HG02852 (cell line): ENCODE results near the gene ARFGAP3.

Experiments
- ATAC-seq: cut with Tn5 transposase; IDR thresholded peaks from one replicate; pipeline ENCODE4 v1.9.1; 2021; ENCODE audit warnings: mild to moderate bottlenecking, moderate library complexity; ENCODE audit not compliant: unreplicated experiment

The ARFGAP3 gene

DNA sequence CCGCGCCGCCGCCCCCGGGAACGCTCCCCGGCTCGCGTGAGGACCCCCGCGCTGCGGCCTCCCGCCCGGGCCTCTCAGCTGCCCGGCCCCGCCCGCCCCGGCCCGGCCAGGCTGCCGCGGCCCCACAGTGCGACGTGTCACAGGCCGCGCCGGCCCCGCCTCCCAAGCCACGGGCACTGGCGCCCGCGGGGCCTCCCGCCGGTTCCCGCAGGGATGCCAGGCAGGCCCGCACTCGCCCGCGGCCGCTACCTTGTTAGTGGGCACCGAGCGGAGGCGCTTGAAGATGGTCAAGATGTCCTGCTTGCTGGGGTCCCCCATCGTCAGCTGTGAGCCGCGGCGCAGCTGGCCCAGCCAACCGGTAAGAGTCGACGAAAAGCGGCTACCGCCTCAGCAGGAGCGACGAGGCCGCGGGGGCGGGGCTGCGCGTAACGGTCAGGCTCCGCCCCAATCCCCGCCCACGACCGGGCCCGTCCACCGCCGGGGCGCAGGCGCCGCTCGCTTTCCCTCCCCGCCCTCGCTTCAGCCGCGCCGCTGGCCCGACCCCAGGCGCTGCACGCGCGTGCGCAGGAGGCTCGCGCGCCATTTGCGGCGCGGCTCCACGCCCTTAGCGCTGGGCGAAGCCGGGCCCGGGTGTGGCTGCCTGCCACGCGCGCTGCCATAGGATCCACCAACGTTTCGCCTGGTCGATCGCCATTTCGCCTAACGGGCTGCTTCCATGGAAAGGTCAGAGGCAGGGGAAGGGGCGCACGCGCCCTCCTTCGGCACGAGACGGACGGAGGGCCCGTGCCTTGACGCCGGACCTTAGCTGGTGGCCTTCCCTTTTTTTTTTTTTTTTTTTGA lies at the start of gene ARFGAP3:
TSS of gene ARFGAP3 (minus strand) at position 409 of the 840 bp plus-strand sequence. CDS start at position 318, 91 bp downstream.
- ATAC-seq: peak; percentile 73

GRCh38 chr22:42905702-42906183 lies 48.7 kb upstream of the ARFGAP3 start:
- ATAC-seq: no peak

- ATAC-seq: no peak
Observed at GRCh38 chr22:42905217-42905616, 48.1 kb upstream of the ARFGAP3 start.

DNA sequence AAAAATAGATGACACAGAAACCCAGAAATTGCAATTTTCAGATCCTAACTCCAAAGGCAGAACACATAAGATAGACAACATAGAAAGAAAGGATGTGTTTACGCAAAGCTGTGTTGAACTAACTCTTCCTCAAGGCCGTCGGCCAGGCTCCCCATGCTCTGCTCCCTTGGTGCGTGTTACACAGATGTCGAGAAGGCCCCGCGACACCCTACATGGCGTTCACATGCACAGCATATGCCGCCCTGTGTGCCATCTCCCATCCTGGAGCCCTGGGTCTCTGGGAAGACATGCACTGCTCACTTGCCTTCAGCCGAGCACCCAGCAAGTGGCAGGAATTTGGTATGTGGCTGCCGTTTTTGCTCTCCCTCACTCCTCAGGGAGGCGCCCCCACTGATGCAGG lies 47.0 kb upstream of the ARFGAP3 start:
- no peak for ATAC-seq

- no peak for ATAC-seq
Observed at GRCh38 chr22:42902875-42903510, 45.9 kb upstream of the ARFGAP3 start.

GRCh38 chr22:42901790-42902508 lies 44.9 kb upstream of the ARFGAP3 start:
- no peak for ATAC-seq

GRCh38 chr22:42897960-42898359 lies 40.9 kb upstream of the ARFGAP3 start:
- ATAC-seq: no peak

DNA sequence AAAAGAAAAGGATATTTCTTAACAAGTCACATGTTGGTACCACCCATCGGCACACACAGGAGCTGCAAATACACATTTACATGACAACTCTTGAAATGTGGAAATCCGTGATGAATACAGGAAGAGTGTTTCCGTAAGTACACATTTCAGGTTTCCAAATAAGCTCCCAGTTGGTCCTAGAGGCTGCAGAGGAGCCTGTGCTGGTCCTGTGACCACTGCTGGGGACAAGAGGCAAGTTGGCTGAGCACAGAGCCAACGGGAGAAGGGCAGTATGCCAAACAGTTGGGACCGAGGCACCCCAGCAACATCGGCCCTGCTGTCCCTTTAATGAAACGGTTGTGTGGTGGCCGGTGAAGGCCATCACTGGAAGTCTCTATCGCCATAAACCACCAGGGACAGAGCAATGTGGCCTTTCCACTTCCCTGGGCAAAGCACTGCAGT lies 38.5 kb upstream of the ARFGAP3 start:
- ATAC-seq: no peak

DNA sequence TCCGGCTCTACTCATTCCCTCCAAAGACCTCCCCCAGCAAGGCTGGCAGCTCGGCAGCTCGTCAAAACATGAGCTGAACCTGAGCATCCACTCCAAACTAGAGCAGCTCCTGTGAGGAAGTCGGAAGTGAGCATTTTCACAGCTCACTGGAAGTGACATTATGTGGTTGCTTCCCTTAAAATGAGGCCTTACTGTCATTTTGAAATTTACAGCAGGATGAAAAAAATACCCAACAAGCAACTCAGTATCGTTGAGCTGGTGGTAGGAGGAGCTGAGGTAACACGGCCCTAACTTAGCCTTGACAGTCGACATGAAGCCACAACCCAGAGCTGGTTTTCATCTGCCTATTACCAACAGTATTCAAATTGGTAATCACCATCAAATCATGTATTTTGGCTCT lies 38.0 kb upstream of the ARFGAP3 start:
- ATAC-seq: no peak

- ATAC-seq: no peak
Observed at GRCh38 chr22:42893371-42894150, 36.5 kb upstream of the ARFGAP3 start.

- no peak for ATAC-seq
Observed at GRCh38 chr22:42892571-42893316, 35.7 kb upstream of the ARFGAP3 start.

DNA sequence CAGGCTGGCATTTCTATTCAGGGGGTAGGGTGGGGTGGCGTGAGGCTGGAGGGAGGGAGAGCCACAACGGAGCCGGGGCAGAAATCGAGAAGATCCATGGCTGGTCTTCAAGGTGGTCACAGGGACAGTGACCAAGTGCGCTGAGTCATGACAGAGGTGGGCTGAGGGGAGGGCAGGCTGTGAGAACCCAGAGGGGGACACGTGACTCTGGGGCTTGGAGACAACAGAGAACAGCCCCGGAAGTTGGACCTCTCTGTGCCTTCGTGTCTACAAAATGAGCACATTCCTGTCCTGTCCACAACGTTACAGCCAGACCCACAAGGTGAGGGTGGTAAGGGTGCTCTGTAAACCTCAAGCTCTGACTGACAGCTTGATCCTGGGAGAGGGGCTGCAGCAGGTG lies 35.1 kb upstream of the ARFGAP3 start:
- ATAC-seq: no peak

DNA sequence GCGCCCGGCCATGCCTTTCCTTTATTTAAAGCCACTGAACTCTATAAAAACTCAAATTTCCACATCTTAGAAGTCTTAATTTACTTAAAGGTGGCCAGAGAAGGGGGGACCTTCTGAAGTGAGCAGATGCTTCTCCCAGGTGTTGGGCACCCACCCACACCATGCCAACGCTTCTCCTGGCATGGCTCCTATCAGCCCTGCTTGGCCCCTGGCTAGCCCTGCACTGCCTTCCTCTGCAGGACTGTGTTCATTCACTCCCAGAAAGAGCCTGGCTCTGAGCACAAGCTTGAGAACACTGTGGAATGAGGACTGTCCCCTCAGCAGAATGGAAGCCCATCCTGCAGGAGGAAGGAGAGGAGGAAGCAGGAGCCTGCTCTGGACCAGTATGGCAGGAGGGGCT lies 34.6 kb upstream of the ARFGAP3 start:
- ATAC-seq: no peak

GRCh38 chr22:42891008-42891407 lies 33.9 kb upstream of the ARFGAP3 start:
- ATAC-seq: no peak

DNA sequence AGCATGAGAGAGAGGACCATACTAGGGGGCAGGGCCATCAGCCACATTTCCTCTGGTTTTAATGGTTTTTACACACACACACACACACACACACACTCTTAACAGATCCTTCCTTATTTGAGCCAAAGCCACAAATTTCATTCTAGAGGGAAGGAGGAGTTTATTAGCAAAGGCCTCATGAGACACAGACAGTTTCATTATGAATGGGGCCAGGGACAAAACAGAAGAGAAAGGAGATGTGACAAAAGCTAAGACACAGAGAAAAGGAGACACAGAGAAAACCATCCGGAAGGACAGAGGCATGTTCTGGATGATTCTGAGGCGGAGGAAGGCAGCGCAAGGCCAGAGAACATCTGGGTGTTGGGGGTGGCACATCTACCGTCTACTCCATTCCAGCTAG lies 32.2 kb upstream of the ARFGAP3 start:
- no peak for ATAC-seq

- ATAC-seq: no peak
Observed at GRCh38 chr22:42887523-42888507, 30.7 kb upstream of the ARFGAP3 start.

GRCh38 chr22:42887120-42887519 lies 30.0 kb upstream of the ARFGAP3 start:
- ATAC-seq: no peak

DNA sequence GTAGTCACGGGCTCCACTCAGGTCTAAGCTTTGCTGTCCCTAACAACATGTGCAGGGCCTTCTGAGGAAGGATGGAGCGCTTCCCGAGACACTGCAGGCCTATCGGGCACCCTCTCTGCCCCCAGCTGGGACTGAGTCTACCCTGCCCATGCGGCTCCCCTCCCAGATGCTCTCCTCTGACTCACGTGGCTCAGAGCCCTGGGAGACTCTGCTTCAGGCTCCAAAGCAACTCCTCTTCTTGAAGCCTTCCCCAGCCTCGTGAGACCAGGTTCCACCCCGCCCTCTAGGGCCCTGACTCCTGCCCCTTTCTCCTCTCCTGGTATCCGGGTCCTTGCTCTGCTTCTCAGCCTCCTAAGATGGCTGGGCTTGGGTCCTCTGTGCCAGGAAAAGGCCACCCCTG lies 28.4 kb upstream of the ARFGAP3 start:
- no peak for ATAC-seq
